ENCODE measurements around the gene CHCHD3.

CHCHD3 gene

GRCh38 chr7:132993377-132994013 is 88.4 kb downstream of the CHCHD3 start:
- TF ChIP-seq, protein P1, sequence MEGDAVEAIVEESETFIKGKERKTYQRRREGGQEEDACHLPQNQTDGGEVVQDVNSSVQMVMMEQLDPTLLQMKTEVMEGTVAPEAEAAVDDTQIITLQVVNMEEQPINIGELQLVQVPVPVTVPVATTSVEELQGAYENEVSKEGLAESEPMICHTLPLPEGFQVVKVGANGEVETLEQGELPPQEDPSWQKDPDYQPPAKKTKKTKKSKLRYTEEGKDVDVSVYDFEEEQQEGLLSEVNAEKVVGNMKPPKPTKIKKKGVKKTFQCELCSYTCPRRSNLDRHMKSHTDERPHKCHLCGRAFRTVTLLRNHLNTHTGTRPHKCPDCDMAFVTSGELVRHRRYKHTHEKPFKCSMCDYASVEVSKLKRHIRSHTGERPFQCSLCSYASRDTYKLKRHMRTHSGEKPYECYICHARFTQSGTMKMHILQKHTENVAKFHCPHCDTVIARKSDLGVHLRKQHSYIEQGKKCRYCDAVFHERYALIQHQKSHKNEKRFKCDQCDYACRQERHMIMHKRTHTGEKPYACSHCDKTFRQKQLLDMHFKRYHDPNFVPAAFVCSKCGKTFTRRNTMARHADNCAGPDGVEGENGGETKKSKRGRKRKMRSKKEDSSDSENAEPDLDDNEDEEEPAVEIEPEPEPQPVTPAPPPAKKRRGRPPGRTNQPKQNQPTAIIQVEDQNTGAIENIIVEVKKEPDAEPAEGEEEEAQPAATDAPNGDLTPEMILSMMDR (conservative IDR thresholded peaks at IDR 0.05; ENCODE audit: low read depth, low read length) = no peak
- Histone ChIP-seq H3K4me1 (ENCODE audit: low read depth, poor library complexity, severe bottlenecking) (no peaks in the 10 kb centered on the region), H3K4me2 (no peak overlapping the region), H3K9ac (no peak overlapping the region), H3K4me3 (IDR thresholded peaks at IDR 0.05; ENCODE audit: insufficient read depth, low read depth, low read length) (no peak overlapping the region), H3K27ac (no peak overlapping the region), H2AFZ (ENCODE audit: low read depth) (no peak overlapping the region), H3K79me2 (ENCODE audit: insufficient read depth, low read depth) (peaks cover 30% of the 10 kb centered on the region), H4K20me1 (ENCODE audit: insufficient read depth) (no peaks in the 10 kb centered on the region), H3K27me3 (ENCODE audit: insufficient read depth, low read depth) (no peaks in the 10 kb centered on the region), H3K36me3 (ENCODE audit: insufficient read depth) (no peaks in the 10 kb centered on the region)

DNA sequence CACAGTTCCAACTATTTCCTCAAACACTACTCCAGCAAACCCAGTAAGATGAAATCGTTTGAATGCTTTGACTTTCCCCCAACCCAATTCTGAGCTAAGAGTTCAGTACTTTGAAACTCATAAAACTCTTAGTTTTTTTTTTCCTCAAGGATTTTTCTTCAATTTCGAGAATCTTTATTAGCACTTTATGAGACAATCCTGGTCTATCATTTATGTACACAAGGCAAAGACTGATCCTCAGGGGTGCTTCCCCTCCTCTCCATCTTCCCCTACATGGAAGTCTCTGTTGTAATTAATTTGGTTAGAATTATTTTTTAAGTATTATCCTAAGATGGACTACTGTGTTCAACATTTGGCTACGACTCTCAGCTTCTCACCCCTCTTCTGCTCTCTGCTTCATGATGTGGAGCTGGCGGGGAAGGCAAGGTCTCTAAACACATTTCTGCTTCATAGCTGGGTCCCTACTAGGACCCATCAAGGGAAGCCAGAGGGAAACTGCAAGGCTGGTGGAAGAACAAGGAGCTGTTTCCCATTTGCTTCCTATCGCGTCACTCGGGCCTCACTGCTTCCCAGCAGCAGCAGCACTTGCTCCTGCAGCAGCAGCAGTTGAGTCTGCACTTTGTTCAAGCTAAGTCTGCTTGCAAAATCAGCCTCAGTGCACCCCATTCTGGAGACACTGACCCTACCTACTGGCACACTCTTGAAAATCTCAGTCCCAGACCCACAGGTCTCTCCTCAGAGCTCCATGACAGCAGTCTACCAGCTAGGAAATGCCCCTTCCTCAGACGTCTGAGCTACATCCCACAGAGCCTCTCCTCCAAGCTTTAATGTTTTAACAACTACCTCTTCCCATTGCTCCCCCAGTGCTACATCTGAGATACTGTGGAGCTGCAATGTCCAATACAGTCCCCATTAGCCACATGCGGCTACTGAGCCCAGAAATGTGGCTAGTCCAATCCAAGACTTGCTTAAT is 90.0 kb downstream of the CHCHD3 start:
- no peaks in the 10 kb centered on the region for H3K36me3 ChIP-seq (ENCODE audit: insufficient read depth)
- no peak overlapping the region for H2AFZ ChIP-seq (ENCODE audit: low read depth)
- no peaks in the 10 kb centered on the region for H3K27me3 ChIP-seq (ENCODE audit: insufficient read depth, low read depth)
- no peaks in the 10 kb centered on the region for H4K20me1 ChIP-seq (ENCODE audit: insufficient read depth)
- H3K4me3 ChIP-seq (IDR thresholded peaks at IDR 0.05; ENCODE audit: insufficient read depth, low read depth, low read length) = no peak overlapping the region
- no peak overlapping the region for H3K27ac ChIP-seq
- no peak overlapping the region for H3K4me2 ChIP-seq
- H3K4me1 ChIP-seq (ENCODE audit: low read depth, poor library complexity, severe bottlenecking) = no peaks in the 10 kb centered on the region
- TF ChIP-seq, protein P1 (conservative IDR thresholded peaks at IDR 0.05; ENCODE audit: low read depth, low read length) = no peak
- peaks cover 25% of the 10 kb centered on the region for H3K79me2 ChIP-seq (ENCODE audit: insufficient read depth, low read depth)
- H3K9ac ChIP-seq = no peak overlapping the region

DNA sequence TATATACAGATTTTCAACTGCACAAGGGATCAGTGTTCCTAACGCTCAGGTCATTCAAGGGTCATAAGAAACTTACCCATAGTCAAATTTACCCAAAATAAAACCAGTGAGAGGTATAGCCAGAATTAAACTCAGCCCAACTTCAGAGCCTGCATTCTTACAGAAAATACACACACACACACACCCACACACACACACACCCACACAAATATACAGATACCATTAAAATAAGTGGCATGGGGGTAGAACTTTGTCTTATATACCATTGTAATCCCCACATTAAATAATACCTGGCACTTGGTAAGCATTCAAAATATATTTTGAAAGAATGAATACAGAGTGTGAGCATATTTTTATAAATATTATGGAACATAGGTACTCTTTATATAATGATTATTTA is 93.8 kb downstream of the CHCHD3 start:
- no peak overlapping the region for H2AFZ ChIP-seq (ENCODE audit: low read depth)
- H4K20me1 ChIP-seq (ENCODE audit: insufficient read depth) = no peaks in the 10 kb centered on the region
- H3K79me2 ChIP-seq (ENCODE audit: insufficient read depth, low read depth) = peaks cover 3% of the 10 kb centered on the region; the same call in 1 of the 2 replicates
- H3K9ac ChIP-seq = no peak overlapping the region
- H3K4me3 ChIP-seq (IDR thresholded peaks at IDR 0.05; ENCODE audit: insufficient read depth, low read depth, low read length) = no peak overlapping the region
- no peaks in the 10 kb centered on the region for H3K4me1 ChIP-seq (ENCODE audit: low read depth, poor library complexity, severe bottlenecking)
- no peaks in the 10 kb centered on the region for H3K27me3 ChIP-seq (ENCODE audit: insufficient read depth, low read depth)
- H3K27ac ChIP-seq = no peak overlapping the region
- H3K36me3 ChIP-seq (ENCODE audit: insufficient read depth) = no peaks in the 10 kb centered on the region
- H3K4me2 ChIP-seq = no peak overlapping the region
- TF ChIP-seq, protein P1 (conservative IDR thresholded peaks at IDR 0.05; ENCODE audit: low read depth, low read length) = no peak

DNA sequence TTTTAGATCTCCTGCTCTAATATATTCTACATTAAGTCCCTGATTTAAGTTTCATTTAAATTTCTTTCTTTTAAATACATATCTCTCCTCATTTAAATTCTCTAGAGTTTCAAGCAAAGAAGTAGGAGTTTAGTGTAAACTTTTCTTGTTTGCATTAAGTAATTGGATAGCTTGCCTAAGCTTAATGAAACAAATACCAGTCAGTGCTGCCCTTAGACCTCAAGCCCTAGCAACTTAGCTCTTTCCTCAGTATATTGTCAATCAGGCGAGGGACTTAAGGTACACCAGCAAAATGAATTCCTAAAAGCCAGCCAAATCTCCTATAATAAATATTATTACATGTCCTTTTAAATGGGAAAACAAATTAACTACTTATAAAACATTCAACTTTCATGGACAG is 101.5 kb downstream of the CHCHD3 start:
- H3K79me2 ChIP-seq (ENCODE audit: insufficient read depth, low read depth) = peaks cover 6% of the 10 kb centered on the region; the same call in 1 of the 2 replicates
- no peak overlapping the region for H2AFZ ChIP-seq (ENCODE audit: low read depth)
- TF ChIP-seq, protein P1 (conservative IDR thresholded peaks at IDR 0.05; ENCODE audit: low read depth, low read length) = no peak
- H3K9ac ChIP-seq = no peak overlapping the region; the same call in 1 of the 2 replicates
- peak overlapping the region; percentile 49 for H3K27ac ChIP-seq
- H3K27me3 ChIP-seq (ENCODE audit: insufficient read depth, low read depth) = no peaks in the 10 kb centered on the region
- no peaks in the 10 kb centered on the region for H3K36me3 ChIP-seq (ENCODE audit: insufficient read depth)
- peaks cover 13% of the 10 kb centered on the region; the same call in 1 of the 2 replicates for H4K20me1 ChIP-seq (ENCODE audit: insufficient read depth)
- H3K4me1 ChIP-seq (ENCODE audit: low read depth, poor library complexity, severe bottlenecking) = peaks cover 57% of the 10 kb centered on the region
- peak overlapping the region; percentile 46 for H3K4me2 ChIP-seq
- no peak overlapping the region for H3K4me3 ChIP-seq (IDR thresholded peaks at IDR 0.05; ENCODE audit: insufficient read depth, low read depth, low read length)
